ENCODE measurements around the gene PPP1R13L.

- TF ChIP-seq, protein P1, sequence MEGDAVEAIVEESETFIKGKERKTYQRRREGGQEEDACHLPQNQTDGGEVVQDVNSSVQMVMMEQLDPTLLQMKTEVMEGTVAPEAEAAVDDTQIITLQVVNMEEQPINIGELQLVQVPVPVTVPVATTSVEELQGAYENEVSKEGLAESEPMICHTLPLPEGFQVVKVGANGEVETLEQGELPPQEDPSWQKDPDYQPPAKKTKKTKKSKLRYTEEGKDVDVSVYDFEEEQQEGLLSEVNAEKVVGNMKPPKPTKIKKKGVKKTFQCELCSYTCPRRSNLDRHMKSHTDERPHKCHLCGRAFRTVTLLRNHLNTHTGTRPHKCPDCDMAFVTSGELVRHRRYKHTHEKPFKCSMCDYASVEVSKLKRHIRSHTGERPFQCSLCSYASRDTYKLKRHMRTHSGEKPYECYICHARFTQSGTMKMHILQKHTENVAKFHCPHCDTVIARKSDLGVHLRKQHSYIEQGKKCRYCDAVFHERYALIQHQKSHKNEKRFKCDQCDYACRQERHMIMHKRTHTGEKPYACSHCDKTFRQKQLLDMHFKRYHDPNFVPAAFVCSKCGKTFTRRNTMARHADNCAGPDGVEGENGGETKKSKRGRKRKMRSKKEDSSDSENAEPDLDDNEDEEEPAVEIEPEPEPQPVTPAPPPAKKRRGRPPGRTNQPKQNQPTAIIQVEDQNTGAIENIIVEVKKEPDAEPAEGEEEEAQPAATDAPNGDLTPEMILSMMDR (IDR thresholded peaks at IDR 0.05) = no peak
- no peak for TF ChIP-seq ZFX (IDR thresholded peaks at IDR 0.05; ENCODE audit: borderline replicate concordance)
Measured at GRCh38 chr19:45408830-45409556, 4.1 kb upstream of the PPP1R13L start.

Data from 22Rv1 (cell line).